ENCODE measurements around the gene CAMSAP1. TPM values are rescaled to one million over a fixed set of nuclear protein-coding genes. Genes with fewer than 3 reads are reported as not detected.
"Not testable (repeated sequence)": the region's sequence is repeated elsewhere in the genome, so short reads cannot be mapped to it uniquely, and the experiment has no call there.

Gene CAMSAP1, protein sequence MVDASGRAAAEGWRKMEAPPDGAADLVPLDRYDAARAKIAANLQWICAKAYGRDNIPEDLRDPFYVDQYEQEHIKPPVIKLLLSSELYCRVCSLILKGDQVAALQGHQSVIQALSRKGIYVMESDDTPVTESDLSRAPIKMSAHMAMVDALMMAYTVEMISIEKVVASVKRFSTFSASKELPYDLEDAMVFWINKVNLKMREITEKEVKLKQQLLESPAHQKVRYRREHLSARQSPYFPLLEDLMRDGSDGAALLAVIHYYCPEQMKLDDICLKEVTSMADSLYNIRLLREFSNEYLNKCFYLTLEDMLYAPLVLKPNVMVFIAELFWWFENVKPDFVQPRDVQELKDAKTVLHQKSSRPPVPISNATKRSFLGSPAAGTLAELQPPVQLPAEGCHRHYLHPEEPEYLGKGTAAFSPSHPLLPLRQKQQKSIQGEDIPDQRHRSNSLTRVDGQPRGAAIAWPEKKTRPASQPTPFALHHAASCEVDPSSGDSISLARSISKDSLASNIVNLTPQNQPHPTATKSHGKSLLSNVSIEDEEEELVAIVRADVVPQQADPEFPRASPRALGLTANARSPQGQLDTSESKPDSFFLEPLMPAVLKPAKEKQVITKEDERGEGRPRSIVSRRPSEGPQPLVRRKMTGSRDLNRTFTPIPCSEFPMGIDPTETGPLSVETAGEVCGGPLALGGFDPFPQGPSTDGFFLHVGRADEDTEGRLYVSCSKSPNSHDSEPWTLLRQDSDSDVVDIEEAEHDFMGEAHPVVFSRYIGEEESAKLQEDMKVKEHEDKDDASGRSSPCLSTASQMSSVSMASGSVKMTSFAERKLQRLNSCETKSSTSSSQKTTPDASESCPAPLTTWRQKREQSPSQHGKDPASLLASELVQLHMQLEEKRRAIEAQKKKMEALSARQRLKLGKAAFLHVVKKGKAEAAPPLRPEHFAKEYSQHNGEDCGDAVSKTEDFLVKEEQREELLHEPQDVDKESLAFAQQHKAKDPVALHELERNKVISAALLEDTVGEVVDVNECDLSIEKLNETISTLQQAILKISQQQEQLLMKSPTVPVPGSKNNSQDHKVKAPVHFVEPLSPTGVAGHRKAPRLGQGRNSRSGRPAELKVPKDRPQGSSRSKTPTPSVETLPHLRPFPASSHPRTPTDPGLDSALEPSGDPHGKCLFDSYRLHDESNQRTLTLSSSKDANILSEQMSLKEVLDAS (N-terminal part only)
- polyA plus RNA-seq, result 9.8 TPM
- long read RNA-seq, donor 1, full-length matches to known transcripts, result 2 of 2 reads
- long read RNA-seq, donor 1, partial matches to known transcripts, result 0 of 2 reads
- long read RNA-seq, donor 1, other reads (novel, unspliced or antisense), result 0 of 2 reads
- long read RNA-seq, donor 2, result 0 reads
- long read RNA-seq, donor 3, result 0 reads
- long read RNA-seq, donor 4, result 0 reads
- long read RNA-seq, donor 5, result 0 reads
- long read RNA-seq, donor 6, result 0 reads
- long read RNA-seq, donor 7, partial matches to known transcripts, result 0 of 1 reads
- long read RNA-seq, donor 7, other reads (novel, unspliced or antisense), result 0 of 1 reads
- long read RNA-seq, donor 8, result 0 reads
- long read RNA-seq, donor 9, result 0 reads
- long read RNA-seq, donor 10, full-length matches to known transcripts, result 2 of 2 reads
- long read RNA-seq, donor 10, partial matches to known transcripts, result 0 of 2 reads
- long read RNA-seq, donor 10, other reads (novel, unspliced or antisense), result 0 of 2 reads
- long read RNA-seq, donor 11, result 0 reads

DNA sequence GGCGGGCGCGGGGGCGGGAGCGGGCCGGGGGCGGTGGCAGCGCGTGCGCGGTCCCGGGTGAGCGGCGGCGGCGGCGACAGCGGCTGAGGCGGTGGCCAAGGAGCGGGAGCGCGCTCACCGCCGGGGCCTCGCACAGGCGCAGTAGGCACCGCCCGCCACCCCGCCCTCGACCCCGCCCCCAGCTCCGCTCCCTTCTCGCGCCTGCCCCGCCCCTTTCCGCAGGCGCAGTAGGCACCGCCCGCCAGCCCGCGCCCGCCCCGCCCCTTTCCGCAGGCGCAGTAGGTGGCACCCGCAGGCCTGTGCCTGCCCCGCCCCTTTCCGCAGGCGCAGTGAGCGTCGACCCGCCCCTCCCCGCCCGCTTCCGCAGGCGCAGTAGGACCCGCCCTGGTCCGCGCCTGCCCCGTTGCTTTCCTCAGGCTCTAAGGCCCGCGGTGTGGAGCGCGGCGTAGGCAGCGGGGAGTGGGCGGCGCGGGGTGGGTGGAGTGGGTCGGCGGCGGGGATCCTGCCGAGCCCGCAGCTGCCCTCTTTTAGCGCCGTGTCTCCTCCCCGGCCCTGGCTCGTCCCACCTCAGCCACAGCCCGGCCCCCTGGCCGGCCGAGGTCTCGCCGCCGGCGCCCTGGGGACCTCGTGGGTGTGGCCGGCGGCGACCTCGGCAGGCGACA, at the start of gene CAMSAP1:
Gene CAMSAP1, minus strand, starts transcription at position 116 of the 662 bp plus-strand sequence. CDS start 387 bp downstream, outside the sequence.
- Histone ChIP-seq H3K4me1 (ENCODE audit: control insufficient read depth, insufficient read depth, low read length) (no peaks in the 10 kb centered on the region), H3K4me3 (ENCODE audit: low read length) (peak within 1 kb of the TSS; percentile 59), H3K27ac (ENCODE audit: low read length) (no peak within 1 kb of the TSS), H3K36me3 (ENCODE audit: control insufficient read depth, insufficient read depth, low read length) (peaks cover 13% of the 10 kb centered on the region), H3K9me3 (ENCODE audit: control insufficient read depth, low read depth, low read length) (peaks cover 14% of the 10 kb centered on the region), H3K27me3 (ENCODE audit: control insufficient read depth, insufficient read depth, low read length) (no peaks in the 10 kb centered on the region)
- peak; percentile 94 to 95 for DNase-seq
- no CpG with 5 or more reads among the region's 91 CpGs for WGBS (ENCODE audit: insufficient coverage, low lambda C conversion rate)

DNA sequence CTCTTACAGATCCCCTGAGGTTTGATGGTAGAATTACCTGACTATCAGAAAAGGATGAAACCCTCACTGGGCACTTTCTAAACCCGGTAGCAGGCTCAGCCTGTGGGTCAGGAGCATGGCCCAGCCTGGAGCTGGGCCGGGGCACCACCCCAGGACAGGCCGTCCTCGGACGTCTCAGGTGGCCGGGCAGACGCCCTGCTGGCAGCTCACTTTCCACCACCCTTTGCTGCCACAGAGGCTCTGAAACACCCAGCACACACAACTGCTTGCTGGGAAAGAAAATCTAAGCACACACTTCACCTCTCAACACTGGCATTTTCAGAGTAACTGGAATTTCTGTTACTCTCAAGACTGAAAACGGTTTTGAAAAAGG, 49.4 kb upstream of the CAMSAP1 start:
- Histone ChIP-seq H3K9me3 (ENCODE audit: control insufficient read depth, low read depth, low read length) (peaks cover 2% of the 10 kb centered on the region), H3K27me3 (ENCODE audit: control insufficient read depth, insufficient read depth, low read length) (no peaks in the 10 kb centered on the region), H3K4me1 (ENCODE audit: control insufficient read depth, insufficient read depth, low read length) (peaks cover 8% of the 10 kb centered on the region), H3K36me3 (ENCODE audit: control insufficient read depth, insufficient read depth, low read length) (peaks cover 24% of the 10 kb centered on the region), H3K4me3 (ENCODE audit: low read length) (no peak overlapping the region), H3K27ac (ENCODE audit: low read length) (no peak overlapping the region)
- WGBS (ENCODE audit: insufficient coverage, low lambda C conversion rate), result no CpG with 5 or more reads among the region's 8 CpGs
- DNase-seq, result no peak

GRCh38 chr9:135955934-135956801, 48.8 kb upstream of the CAMSAP1 start:
- no peak overlapping the region for H3K4me3 ChIP-seq (ENCODE audit: low read length)
- H3K9me3 ChIP-seq (ENCODE audit: control insufficient read depth, low read depth, low read length), result peaks cover 2% of the 10 kb centered on the region
- no peak overlapping the region for H3K27ac ChIP-seq (ENCODE audit: low read length)
- no peaks in the 10 kb centered on the region for H3K27me3 ChIP-seq (ENCODE audit: control insufficient read depth, insufficient read depth, low read length)
- DNase-seq, result no peak
- no CpG with 5 or more reads among the region's 32 CpGs for WGBS (ENCODE audit: insufficient coverage, low lambda C conversion rate)
- H3K4me1 ChIP-seq (ENCODE audit: control insufficient read depth, insufficient read depth, low read length), result peaks cover 6% of the 10 kb centered on the region
- peaks cover 24% of the 10 kb centered on the region for H3K36me3 ChIP-seq (ENCODE audit: control insufficient read depth, insufficient read depth, low read length)

DNA sequence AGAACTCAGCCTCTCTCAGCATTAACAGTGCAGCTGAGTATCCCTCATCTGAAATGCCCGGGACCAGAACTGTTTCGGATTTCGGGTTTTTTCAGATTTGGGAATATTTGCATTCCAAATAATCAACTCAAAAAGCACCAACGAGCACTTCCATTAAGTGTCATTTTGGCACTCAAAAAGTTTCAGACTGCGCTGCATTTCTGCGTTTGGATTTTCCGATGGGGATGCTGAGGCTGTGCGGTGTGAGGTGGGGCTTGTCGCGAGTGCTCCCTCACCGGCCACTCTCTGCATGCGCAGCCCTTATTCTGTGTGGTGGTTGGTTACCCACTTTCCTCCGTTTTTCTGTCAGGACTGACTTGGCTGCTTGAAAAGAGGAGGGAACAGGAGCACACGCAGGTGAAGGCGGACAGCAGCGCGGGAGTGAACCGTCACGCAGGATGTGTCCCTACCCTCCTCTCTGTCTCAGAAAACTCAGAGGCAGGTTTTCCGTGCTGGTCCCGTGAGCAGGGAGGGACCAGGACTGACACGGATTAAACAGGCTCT, 45.4 kb upstream of the CAMSAP1 start:
- Histone ChIP-seq H3K4me3 (ENCODE audit: low read length) (no peak overlapping the region), H3K27ac (ENCODE audit: low read length) (no peak overlapping the region), H3K9me3 (ENCODE audit: control insufficient read depth, low read depth, low read length) (peaks cover 2% of the 10 kb centered on the region), H3K36me3 (ENCODE audit: control insufficient read depth, insufficient read depth, low read length) (peaks cover 41% of the 10 kb centered on the region), H3K27me3 (ENCODE audit: control insufficient read depth, insufficient read depth, low read length) (no peaks in the 10 kb centered on the region), H3K4me1 (ENCODE audit: control insufficient read depth, insufficient read depth, low read length) (no peaks in the 10 kb centered on the region)
- no peak for DNase-seq
- WGBS (ENCODE audit: insufficient coverage, low lambda C conversion rate), result 100% methylated on average over 2 of the region's 22 CpGs

GRCh38 chr9:135951889-135952663, 44.7 kb upstream of the CAMSAP1 start:
- H3K27ac ChIP-seq (ENCODE audit: low read length), result no peak overlapping the region
- H3K27me3 ChIP-seq (ENCODE audit: control insufficient read depth, insufficient read depth, low read length), result no peaks in the 10 kb centered on the region
- DNase-seq, result no peak
- no CpG with 5 or more reads among the region's 18 CpGs for WGBS (ENCODE audit: insufficient coverage, low lambda C conversion rate)
- no peaks in the 10 kb centered on the region for H3K4me1 ChIP-seq (ENCODE audit: control insufficient read depth, insufficient read depth, low read length)
- H3K36me3 ChIP-seq (ENCODE audit: control insufficient read depth, insufficient read depth, low read length), result peaks cover 43% of the 10 kb centered on the region
- H3K9me3 ChIP-seq (ENCODE audit: control insufficient read depth, low read depth, low read length), result peaks cover 2% of the 10 kb centered on the region
- no peak overlapping the region for H3K4me3 ChIP-seq (ENCODE audit: low read length)

GRCh38 chr9:135951310-135951709, 44.0 kb upstream of the CAMSAP1 start:
- not testable (repeated sequence) for H3K27ac ChIP-seq (ENCODE audit: low read length); DNase-seq; H3K4me3 ChIP-seq (ENCODE audit: low read length); H3K9me3 ChIP-seq (ENCODE audit: control insufficient read depth, low read depth, low read length); H3K4me1 ChIP-seq (ENCODE audit: control insufficient read depth, insufficient read depth, low read length); H3K27me3 ChIP-seq (ENCODE audit: control insufficient read depth, insufficient read depth, low read length)
- peaks cover 49% of the 10 kb centered on the region for H3K36me3 ChIP-seq (ENCODE audit: control insufficient read depth, insufficient read depth, low read length)
- WGBS (ENCODE audit: insufficient coverage, low lambda C conversion rate), result no CpG with 5 or more reads among the region's 8 CpGs

DNA sequence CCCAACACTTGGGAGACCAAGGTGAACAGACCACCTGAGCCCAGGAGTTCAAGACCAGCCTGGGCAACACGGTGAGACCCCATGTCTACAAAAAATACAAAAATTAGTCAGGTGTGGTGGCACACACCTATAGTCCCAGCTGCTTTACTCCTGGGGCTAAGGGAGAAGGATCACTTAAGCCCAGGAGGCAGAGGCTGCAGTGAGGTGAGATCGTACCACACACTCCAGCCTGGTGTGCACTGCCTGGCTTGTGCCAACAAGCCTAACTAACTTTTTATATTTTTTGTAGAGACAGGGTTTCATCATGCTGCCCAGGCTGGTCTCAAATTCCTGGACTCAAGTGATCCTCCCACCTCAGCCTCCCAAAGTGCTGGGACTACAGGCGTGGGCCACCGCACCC, 43.5 kb upstream of the CAMSAP1 start:
- H3K27ac ChIP-seq (ENCODE audit: low read length); H3K4me1 ChIP-seq (ENCODE audit: control insufficient read depth, insufficient read depth, low read length); H3K4me3 ChIP-seq (ENCODE audit: low read length); H3K27me3 ChIP-seq (ENCODE audit: control insufficient read depth, insufficient read depth, low read length); DNase-seq; H3K9me3 ChIP-seq (ENCODE audit: control insufficient read depth, low read depth, low read length): not testable (repeated sequence)
- 100% methylated on average over 1 of the region's 4 CpGs for WGBS (ENCODE audit: insufficient coverage, low lambda C conversion rate)
- H3K36me3 ChIP-seq (ENCODE audit: control insufficient read depth, insufficient read depth, low read length), result peaks cover 54% of the 10 kb centered on the region

GRCh38 chr9:135950135-135950682, 42.9 kb upstream of the CAMSAP1 start:
- no peak for DNase-seq
- no peak overlapping the region for H3K4me3 ChIP-seq (ENCODE audit: low read length)
- no peaks in the 10 kb centered on the region for H3K4me1 ChIP-seq (ENCODE audit: control insufficient read depth, insufficient read depth, low read length)
- WGBS (ENCODE audit: insufficient coverage, low lambda C conversion rate), result 100% methylated on average over 1 of the region's 12 CpGs
- no peaks in the 10 kb centered on the region for H3K27me3 ChIP-seq (ENCODE audit: control insufficient read depth, insufficient read depth, low read length)
- H3K36me3 ChIP-seq (ENCODE audit: control insufficient read depth, insufficient read depth, low read length), result peaks cover 60% of the 10 kb centered on the region
- H3K9me3 ChIP-seq (ENCODE audit: control insufficient read depth, low read depth, low read length), result no peaks in the 10 kb centered on the region
- no peak overlapping the region for H3K27ac ChIP-seq (ENCODE audit: low read length)

Data from large intestine (tissue), 12 donors.